Muscle layer of colon (tissue), 2 donors: ENCODE measurements around the gene QKI.

Source experiments
- H3K27ac ChIP-seq: one replicate; pipeline ENCODE4 v1.7.0; 2013; ENCODE audit warnings: low read depth, mild to moderate bottlenecking, low read length, moderate library complexity
- H3K27me3 ChIP-seq, 2 donors: one replicate each; pipeline ENCODE4 v1.7.0; 2013; ENCODE audit warnings: low read length in 2 of 2, mild to moderate bottlenecking in 2 of 2; ENCODE audit not compliant: insufficient read depth in 2 of 2, control insufficient read depth in 1 of 2
- H3K36me3 ChIP-seq: one replicate; pipeline ENCODE4 v1.7.0; 2013; ENCODE audit warnings: mild to moderate bottlenecking, low read length; ENCODE audit not compliant: insufficient read depth
- H3K4me1 ChIP-seq: one replicate; pipeline ENCODE4 v1.7.0; 2013; ENCODE audit warnings: mild to moderate bottlenecking, low read length; ENCODE audit not compliant: insufficient read depth
- H3K4me3 ChIP-seq, 2 donors: one replicate each; pipeline ENCODE4 v1.7.0; 2013; ENCODE audit warnings: low read length in 2 of 2, low read depth in 1 of 2, mild to moderate bottlenecking in 1 of 2, moderate library complexity in 1 of 2
- H3K9ac ChIP-seq: one replicate; pipeline ENCODE4 v1.7.0; 2013; ENCODE audit warnings: low read length
- H3K9me3 ChIP-seq: one replicate; pipeline ENCODE4 v1.7.0; 2013; ENCODE audit warnings: mild to moderate bottlenecking, low read length
- donor health status: abdominal sarcoma.
- donor health status: Adenocarcinoma of cecum.

QKI gene

DNA sequence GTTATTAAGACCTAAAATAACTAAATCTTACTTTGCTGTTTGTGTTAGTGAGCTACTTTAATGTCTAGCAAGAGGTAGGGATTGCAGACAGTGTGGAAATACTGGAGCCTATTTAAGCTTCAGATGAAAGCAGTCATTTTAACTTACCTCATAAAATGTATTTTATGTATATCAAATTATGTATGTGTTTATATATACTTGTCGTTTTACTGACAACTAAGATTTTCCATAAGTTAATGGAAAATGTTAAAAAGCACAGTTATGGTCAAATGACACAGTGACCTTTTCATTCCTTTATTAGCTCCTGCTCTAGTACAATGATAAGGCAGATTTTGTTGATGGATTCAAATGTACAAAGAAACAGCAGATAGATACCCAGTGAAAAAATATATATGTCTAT lies 34.6 kb downstream of the QKI start:
- Histone ChIP-seq H3K9me3 (no peaks in the 10 kb centered on the region), H3K9ac (no peak overlapping the region), H3K4me1 (peaks cover 4% of the 10 kb centered on the region), H3K27ac (no peak overlapping the region), H3K36me3 (no peaks in the 10 kb centered on the region), H3K4me3 (no peak overlapping the region), H3K27me3 (no peaks in the 10 kb centered on the region)

GRCh38 chr6:163454425-163454824 lies 39.9 kb downstream of the QKI start:
- no peak overlapping the region for H3K9ac ChIP-seq
- no peaks in the 10 kb centered on the region for H3K9me3 ChIP-seq
- H3K4me1 ChIP-seq: peaks cover 31% of the 10 kb centered on the region
- no peak overlapping the region for H3K27ac ChIP-seq
- peaks cover 14% of the 10 kb centered on the region for H3K36me3 ChIP-seq
- no peak overlapping the region for H3K4me3 ChIP-seq
- H3K27me3 ChIP-seq: no peaks in the 10 kb centered on the region

DNA sequence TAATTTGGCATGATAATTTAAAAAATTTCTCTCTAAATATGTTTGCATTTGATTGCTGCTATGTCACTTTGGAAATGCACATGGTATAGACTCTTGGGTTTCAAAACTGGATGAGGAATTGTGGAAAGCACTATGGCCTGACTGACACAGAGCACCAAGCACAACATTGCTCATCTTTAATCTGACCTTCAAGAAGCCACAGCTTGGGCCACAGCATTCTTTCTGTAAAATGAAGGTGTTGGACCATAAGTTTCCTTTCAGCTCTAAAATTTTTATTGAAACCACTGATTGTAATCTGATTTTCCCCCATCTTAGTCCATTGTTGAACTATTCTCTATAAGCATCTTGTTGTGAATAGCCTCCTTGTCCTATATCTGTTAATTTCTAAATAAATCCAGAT lies 41.0 kb downstream of the QKI start:
- Histone ChIP-seq H3K27ac (no peak overlapping the region), H3K27me3 (no peaks in the 10 kb centered on the region), H3K9ac (no peak overlapping the region), H3K4me1 (peaks cover 35% of the 10 kb centered on the region), H3K9me3 (no peaks in the 10 kb centered on the region), H3K36me3 (peaks cover 14% of the 10 kb centered on the region), H3K4me3 (no peak overlapping the region)

DNA sequence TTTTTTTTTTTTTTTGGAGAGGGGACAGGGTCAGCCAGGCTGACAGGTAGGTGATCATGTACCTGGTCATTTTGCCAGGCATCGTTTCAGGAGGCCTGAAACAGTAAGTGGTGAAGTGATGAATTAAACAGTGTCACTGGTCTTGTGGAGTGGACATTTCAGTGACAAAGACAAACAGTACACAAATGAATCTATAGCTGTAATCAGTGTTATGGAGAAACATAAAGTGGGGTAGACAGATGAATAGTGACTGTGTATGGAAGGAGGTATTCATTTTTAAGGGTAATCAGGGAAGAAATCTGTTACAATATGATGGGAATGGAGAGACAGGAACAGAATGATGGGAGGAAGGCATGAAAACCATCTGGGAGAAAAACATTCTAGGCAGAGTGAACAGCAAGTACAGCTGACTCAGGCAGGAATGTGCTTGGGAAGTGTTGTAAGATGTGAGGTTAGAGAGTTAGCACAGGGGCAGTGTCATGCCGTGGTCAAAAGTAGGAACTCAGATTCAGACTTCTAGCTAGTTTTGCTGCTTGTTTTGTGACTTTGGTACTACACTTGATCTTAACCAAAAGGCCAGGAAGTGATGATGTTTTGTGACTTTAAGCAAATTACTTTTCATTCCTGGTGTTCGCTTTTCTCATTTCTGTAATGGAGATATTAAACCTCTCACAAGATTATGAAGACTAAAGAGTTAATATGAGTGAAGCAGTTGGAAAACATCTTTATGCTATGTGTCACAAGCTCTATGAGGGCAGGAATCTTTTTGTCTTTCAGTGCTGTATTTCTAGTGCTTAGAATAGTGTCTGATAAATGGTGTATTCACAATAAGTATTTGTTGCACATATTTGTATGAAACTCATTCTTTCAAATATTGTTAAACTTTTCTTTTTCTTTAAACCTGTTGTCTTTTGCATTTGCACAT lies 43.4 kb downstream of the QKI start:
- Histone ChIP-seq H3K27ac (no peak overlapping the region), H3K36me3 (peaks cover 14% of the 10 kb centered on the region), H3K27me3 (no peaks in the 10 kb centered on the region), H3K9ac (no peak overlapping the region), H3K4me3 (no peak overlapping the region), H3K4me1 (peaks cover 47% of the 10 kb centered on the region), H3K9me3 (no peaks in the 10 kb centered on the region)

GRCh38 chr6:163459007-163459406 lies 44.5 kb downstream of the QKI start:
- H3K4me1 ChIP-seq: peaks cover 47% of the 10 kb centered on the region
- H3K4me3 ChIP-seq: no peak overlapping the region
- no peaks in the 10 kb centered on the region for H3K27me3 ChIP-seq
- no peak overlapping the region for H3K27ac ChIP-seq
- H3K36me3 ChIP-seq: peaks cover 14% of the 10 kb centered on the region
- H3K9ac ChIP-seq: no peak overlapping the region
- H3K9me3 ChIP-seq: no peaks in the 10 kb centered on the region

DNA sequence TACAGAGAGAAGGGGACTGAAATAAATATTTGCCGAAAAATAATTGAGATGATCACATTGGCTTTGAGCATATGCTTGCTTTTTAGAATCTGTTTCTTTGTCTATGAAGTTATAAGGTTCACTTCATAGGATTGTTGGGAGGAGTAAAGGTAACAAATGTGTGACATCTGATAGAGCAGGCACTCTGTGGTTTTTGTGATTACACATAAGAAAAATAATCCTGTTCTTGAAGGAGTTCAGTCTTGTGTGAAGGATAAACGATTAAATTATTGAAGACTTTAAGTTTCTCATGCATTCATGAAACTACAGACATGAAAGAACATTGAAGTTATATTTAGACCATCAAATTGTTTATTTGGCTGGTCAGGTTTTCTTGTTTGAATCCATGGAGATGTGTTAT lies 45.0 kb downstream of the QKI start:
- Histone ChIP-seq H3K4me1 (peaks cover 44% of the 10 kb centered on the region), H3K36me3 (peaks cover 14% of the 10 kb centered on the region), H3K9me3 (no peaks in the 10 kb centered on the region), H3K4me3 (no peak overlapping the region), H3K27me3 (no peaks in the 10 kb centered on the region), H3K27ac (no peak overlapping the region), H3K9ac (no peak overlapping the region)

DNA sequence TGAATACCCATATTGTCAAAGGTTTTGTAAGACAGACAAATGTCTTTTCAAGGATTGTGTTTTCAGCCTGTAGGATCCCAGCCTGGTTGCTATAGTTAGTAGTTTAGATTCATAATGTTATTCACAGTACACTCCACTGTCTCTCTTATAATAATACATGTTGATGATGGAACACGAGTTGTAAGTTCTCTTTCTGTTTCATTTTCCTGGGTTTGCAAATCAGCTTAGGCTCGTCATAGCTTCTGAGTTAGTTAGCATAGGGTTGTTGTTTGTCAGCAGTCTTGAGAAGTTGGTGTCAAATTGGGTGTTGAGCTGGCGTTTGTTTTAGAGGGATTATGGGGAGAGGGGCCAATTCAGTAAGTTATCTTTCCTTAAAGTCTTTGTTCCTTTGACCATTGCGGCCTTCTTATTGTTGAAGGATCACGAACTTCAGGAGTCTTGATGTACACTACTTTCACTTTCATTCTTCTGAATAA lies 45.8 kb downstream of the QKI start:
- Histone ChIP-seq H3K4me3 (peak overlapping the region; percentile 12 to 43), H3K27me3 (no peaks in the 10 kb centered on the region), H3K27ac (no peak overlapping the region), H3K36me3 (peaks cover 11% of the 10 kb centered on the region), H3K9ac (no peak overlapping the region), H3K9me3 (no peaks in the 10 kb centered on the region), H3K4me1 (peaks cover 41% of the 10 kb centered on the region)

DNA sequence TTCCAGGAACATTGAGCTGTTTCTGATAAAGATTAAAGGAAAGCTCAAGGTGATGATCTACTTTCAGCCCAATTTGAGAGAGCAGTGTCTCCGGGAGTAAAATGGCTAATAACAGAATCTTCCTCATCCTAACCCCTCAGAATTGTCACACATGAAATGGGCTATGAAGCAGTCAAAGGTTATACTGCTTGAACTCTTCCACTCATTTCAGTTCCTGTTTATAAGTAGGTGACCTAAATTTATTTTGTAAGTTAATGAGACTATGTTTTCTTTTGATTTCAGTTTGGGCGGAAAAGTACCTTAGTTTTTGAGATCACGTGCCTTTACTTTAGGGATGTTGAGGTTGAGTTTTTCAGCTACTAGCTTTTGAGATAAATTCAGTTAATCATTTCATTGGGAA lies 47.2 kb downstream of the QKI start:
- Histone ChIP-seq H3K36me3 (peaks cover 4% of the 10 kb centered on the region), H3K9ac (no peak overlapping the region), H3K27ac (no peak overlapping the region), H3K9me3 (no peaks in the 10 kb centered on the region), H3K4me3 (no peak overlapping the region), H3K4me1 (peaks cover 39% of the 10 kb centered on the region), H3K27me3 (no peaks in the 10 kb centered on the region)

- Histone ChIP-seq H3K9me3 (no peaks in the 10 kb centered on the region), H3K9ac (no peak overlapping the region), H3K4me3 (no peak overlapping the region), H3K27ac (no peak overlapping the region), H3K36me3 (no peaks in the 10 kb centered on the region), H3K27me3 (no peaks in the 10 kb centered on the region), H3K4me1 (peaks cover 24% of the 10 kb centered on the region)
Observed at GRCh38 chr6:163463180-163463579, 48.7 kb downstream of the QKI start.

GRCh38 chr6:163463795-163464194 lies 49.3 kb downstream of the QKI start:
- Histone ChIP-seq H3K36me3 (no peaks in the 10 kb centered on the region), H3K4me3 (no peak overlapping the region), H3K27ac (no peak overlapping the region), H3K27me3 (no peaks in the 10 kb centered on the region), H3K9me3 (no peaks in the 10 kb centered on the region), H3K9ac (no peak overlapping the region), H3K4me1 (peaks cover 23% of the 10 kb centered on the region)

GRCh38 chr6:163466839-163467390 lies 52.4 kb downstream of the QKI start:
- Histone ChIP-seq H3K9ac (no peak overlapping the region), H3K4me1 (no peaks in the 10 kb centered on the region), H3K27ac (no peak overlapping the region), H3K27me3 (no peaks in the 10 kb centered on the region), H3K9me3 (no peaks in the 10 kb centered on the region), H3K36me3 (no peaks in the 10 kb centered on the region), H3K4me3 (no peak overlapping the region)
